ENCODE results near the gene SCG5. TPM values are rescaled to one million over a fixed set of nuclear protein-coding genes. Genes with fewer than 3 reads are reported as not detected.

Gene SCG5
- total RNA-seq, 1 experiment from 2014 or later = 23.9 TPM

DNA sequence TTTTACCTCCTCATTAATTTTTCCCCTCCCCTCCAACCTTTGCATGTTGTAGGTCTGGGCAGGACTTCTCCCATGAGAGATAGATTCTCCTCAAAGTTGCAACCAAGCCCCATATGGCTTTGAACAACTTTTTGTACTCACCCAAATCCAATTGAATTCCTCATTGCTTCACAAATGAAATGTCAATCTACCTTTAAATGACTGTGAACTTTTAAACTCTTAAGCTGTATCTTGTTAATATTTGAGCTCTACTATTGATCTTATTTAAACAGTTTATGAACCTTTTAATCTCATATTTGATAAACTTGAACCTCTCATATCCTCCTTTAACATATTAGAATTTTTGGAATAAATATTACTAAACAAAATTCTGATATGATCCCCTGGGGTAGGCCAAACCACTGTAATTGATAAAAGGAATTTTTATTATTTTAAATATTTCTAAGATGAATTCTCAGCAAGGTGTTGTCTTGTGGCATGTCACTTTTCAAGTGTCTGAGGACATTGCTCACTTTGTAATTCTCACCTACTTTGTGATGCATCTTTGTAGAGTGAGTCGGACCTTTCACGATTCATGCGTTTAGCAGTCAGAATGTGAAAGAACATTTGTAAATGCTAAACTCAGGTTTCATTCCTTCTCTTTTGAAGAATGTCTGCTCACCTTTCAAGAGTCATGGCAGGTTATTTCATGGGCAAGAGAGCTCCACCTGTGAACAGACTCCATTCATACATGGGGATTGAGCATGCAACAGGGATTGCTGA lies 52.9 kb downstream of the SCG5 start:
- Mint-ChIP-seq H3K36me3 (ENCODE audit: insufficient read depth in 1 of 3, low read depth in 3 of 3) (peaks cover 0 to 6% (median 5%) of the 10 kb centered on the region in 3 experiments; a peak in 2 of 7 replicates), H3K4me1 (peaks cover 15 to 21% of the 10 kb centered on the region in 2 experiments), H3K27ac (no peak overlapping the region; a peak in 1 of 7 replicates), H3K9me3 (no peaks in the 10 kb centered on the region; a peak in 1 of 5 replicates), H3K4me3 (no peak overlapping the region), H3K27me3 (ENCODE audit: low read depth) (no peaks in the 10 kb centered on the region; the same call in 1 of the 2 replicates)
- no peak overlapping the region for H3K9ac ChIP-seq (ENCODE audit: extremely low read depth, insufficient read length, low read length)
- DNase-seq = no peak
- no peaks in the 10 kb centered on the region for H3K79me2 ChIP-seq (ENCODE audit: insufficient read depth, low read length)
- peaks cover 3% of the 10 kb centered on the region; the same call in 1 of the 2 replicates for H3K4me1 ChIP-seq (ENCODE audit: insufficient read depth, low read length)
- no peaks in the 10 kb centered on the region for H3K79me1 ChIP-seq (ENCODE audit: insufficient read depth, low read depth, low read length, poor library complexity, severe bottlenecking)
- H4K91ac ChIP-seq (ENCODE audit: insufficient read length, low read depth, low read length) = no peak overlapping the region
- no peak overlapping the region for H3K4me2 ChIP-seq (ENCODE audit: insufficient read depth, insufficient read length, low read length)
- no peak overlapping the region for H4K8ac ChIP-seq (replicated peaks; ENCODE audit: insufficient read length, low read depth, low read length)
- no peak overlapping the region for H3T11ph ChIP-seq (ENCODE audit: low read length)
- no peak overlapping the region for H3K14ac ChIP-seq (ENCODE audit: insufficient read depth, low read length)
- no CpG with 5 or more reads among the region's 3 CpGs for WGBS (ENCODE audit: extremely low coverage, insufficient read length, low lambda C conversion rate)
- no peak overlapping the region for H3K27ac ChIP-seq (ENCODE audit: insufficient read length, low read depth, low read length)
- H2AFZ ChIP-seq (ENCODE audit: low read length) = no peak overlapping the region
- H4K5ac ChIP-seq (ENCODE audit: insufficient read length, low read depth, low read length) = no peak overlapping the region
- H3K56ac ChIP-seq (ENCODE audit: insufficient read length, low read depth, low read length) = no peak overlapping the region
- no peak overlapping the region for H3K23ac ChIP-seq (ENCODE audit: insufficient read length, low read depth, low read length)
- no peaks in the 10 kb centered on the region for H4K20me1 ChIP-seq (ENCODE audit: control insufficient read depth, insufficient read depth, insufficient read length)
- H2BK120ac ChIP-seq (ENCODE audit: low read depth, low read length, poor library complexity, severe bottlenecking) = no peak overlapping the region
- H3K9me3 ChIP-seq (ENCODE audit: control insufficient read depth, low read depth, low read length) = no peaks in the 10 kb centered on the region
- H2AK5ac ChIP-seq (ENCODE audit: insufficient read length, low read length) = no peak overlapping the region
- no peaks in the 10 kb centered on the region for H3K27me3 ChIP-seq (ENCODE audit: insufficient read depth, low read length)
- no peak overlapping the region for H2BK20ac ChIP-seq (ENCODE audit: low read depth, low read length, poor library complexity, severe bottlenecking)
- no peak overlapping the region for H2BK5ac ChIP-seq (ENCODE audit: insufficient read length, low read length)
- TF ChIP-seq, protein P1, sequence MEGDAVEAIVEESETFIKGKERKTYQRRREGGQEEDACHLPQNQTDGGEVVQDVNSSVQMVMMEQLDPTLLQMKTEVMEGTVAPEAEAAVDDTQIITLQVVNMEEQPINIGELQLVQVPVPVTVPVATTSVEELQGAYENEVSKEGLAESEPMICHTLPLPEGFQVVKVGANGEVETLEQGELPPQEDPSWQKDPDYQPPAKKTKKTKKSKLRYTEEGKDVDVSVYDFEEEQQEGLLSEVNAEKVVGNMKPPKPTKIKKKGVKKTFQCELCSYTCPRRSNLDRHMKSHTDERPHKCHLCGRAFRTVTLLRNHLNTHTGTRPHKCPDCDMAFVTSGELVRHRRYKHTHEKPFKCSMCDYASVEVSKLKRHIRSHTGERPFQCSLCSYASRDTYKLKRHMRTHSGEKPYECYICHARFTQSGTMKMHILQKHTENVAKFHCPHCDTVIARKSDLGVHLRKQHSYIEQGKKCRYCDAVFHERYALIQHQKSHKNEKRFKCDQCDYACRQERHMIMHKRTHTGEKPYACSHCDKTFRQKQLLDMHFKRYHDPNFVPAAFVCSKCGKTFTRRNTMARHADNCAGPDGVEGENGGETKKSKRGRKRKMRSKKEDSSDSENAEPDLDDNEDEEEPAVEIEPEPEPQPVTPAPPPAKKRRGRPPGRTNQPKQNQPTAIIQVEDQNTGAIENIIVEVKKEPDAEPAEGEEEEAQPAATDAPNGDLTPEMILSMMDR (conservative IDR thresholded peaks at IDR 0.05) = no peak
- no peak overlapping the region for H2BK15ac ChIP-seq (ENCODE audit: low read depth, low read length)
- no peak overlapping the region for H2BK12ac ChIP-seq (ENCODE audit: insufficient read length, low read depth, low read length)
- H3K23me2 ChIP-seq (ENCODE audit: insufficient read length, low read depth, low read length, poor library complexity, severe bottlenecking) = no peaks in the 10 kb centered on the region
- H3K4ac ChIP-seq (ENCODE audit: low read depth, low read length) = no peak overlapping the region
- H3K18ac ChIP-seq (ENCODE audit: insufficient read length, low read depth, low read length) = no peak overlapping the region

Data from H9 (cell line).